SK-N-SH (cell line): ENCODE measurements around the gene BAZ1A. TPM values are rescaled to one million over a fixed set of nuclear protein-coding genes. Genes with fewer than 3 reads are reported as not detected.

Source experiments
- CTCF ChIA-PET: fragments of 300-600, 350-600 bp; formaldehyde crosslinking; extraction: SDS; loops from one replicate; lab custom pipeline; 2021; lab: Yijun Ruan, JAX
- POLR2A ChIA-PET: fragments of 350-600 bp; sonication (Branson Sonifier 250); formaldehyde crosslinking; extraction: SDS; loops from one replicate; lab custom pipeline; 2020; ENCODE audit warnings: antibody characterized with exemption, inconsistent platforms; lab: Yijun Ruan, JAX
- DNase-seq: peaks from one replicate; pipeline ENCODE4 v3.0.0; 2012
- H2AFZ ChIP-seq: fragments of 200-600 bp; sonication (generic); 2 replicates; pipeline ENCODE4 v1.8.1; 2016; ENCODE audit warnings: antibody characterized with exemption, mild to moderate bottlenecking, low read depth
- H3F3A ChIP-seq: fragments of 200-600 bp; sonication (generic); replicated peaks from 2 replicates; pipeline ENCODE3; 2016; ENCODE audit warnings: antibody characterized with exemption, mild to moderate bottlenecking; ENCODE audit not compliant: insufficient read depth
- H3K27ac ChIP-seq, 2 experiments: fragments of 200-500 bp in 1 of 2; fragments of 200-600 bp in 1 of 2; sonication (Bioruptor generic) in 1 of 2; sonication (generic), shearing (Covaris generic) in 1 of 2; 2 replicates each; pipeline versions ENCODE4 v1.5.1 to v1.6.1; 2014 to 2016; ENCODE audit warnings: low read depth in 2 of 2, inconsistent platforms in 1 of 2, low read length in 1 of 2, mild to moderate bottlenecking in 1 of 2, mixed read lengths in 1 of 2
- H3K27me3 ChIP-seq: fragments of 200-600 bp; sonication (generic), shearing (Covaris generic); 2 replicates; pipeline ENCODE4 v1.6.1; 2016; ENCODE audit warnings: mixed run types; ENCODE audit not compliant: insufficient read depth
- H3K36me3 ChIP-seq, 2 experiments: fragments of 200-500 bp in 1 of 2; fragments of 200-600 bp in 1 of 2; sonication (Bioruptor generic) in 1 of 2; sonication (generic) in 1 of 2; replicated peaks in 1 of 2; 2 replicates each; pipeline versions ENCODE3 to v1.5.1; 2014 to 2016; ENCODE audit warnings: low read length in 1 of 2, mild to moderate bottlenecking in 1 of 2; ENCODE audit not compliant: insufficient read depth in 2 of 2, control insufficient read depth in 1 of 2
- H3K4me1 ChIP-seq, 2 experiments: fragments of 200-500 bp in 1 of 2; fragments of 200-600 bp in 1 of 2; sonication (Bioruptor generic) in 1 of 2; sonication (generic), shearing (Covaris generic) in 1 of 2; 2 replicates each; pipeline versions ENCODE4 v1.5.1 to v1.6.1; 2014 to 2016; ENCODE audit warnings: low read depth in 1 of 2, low read length in 1 of 2, mixed run types in 1 of 2; ENCODE audit not compliant: insufficient read depth in 2 of 2, control insufficient read depth in 1 of 2
- H3K4me2 ChIP-seq: fragments of 200-600 bp; sonication (generic), shearing (Covaris generic); 2 replicates; pipeline ENCODE4 v1.6.1; 2017; ENCODE audit warnings: mixed run types
- H3K4me3 ChIP-seq, 2 experiments: fragments of 200-500 bp in 1 of 2; fragments of 200-600 bp in 1 of 2; sonication (Bioruptor generic) in 1 of 2; sonication (generic), shearing (Covaris generic) in 1 of 2; 2 replicates each; pipeline versions ENCODE4 v1.5.1 to v1.8.1; 2014 to 2016; ENCODE audit warnings: low read depth in 2 of 2, inconsistent platforms in 1 of 2, low read length in 1 of 2, mild to moderate bottlenecking in 1 of 2, mixed read lengths in 1 of 2, moderate library complexity in 1 of 2
- H3K79me2 ChIP-seq: fragments of 200-600 bp; sonication (generic); 2 replicates; pipeline ENCODE4 v1.8.1; 2017; ENCODE audit warnings: mild to moderate bottlenecking; ENCODE audit not compliant: insufficient read depth
- H3K9ac ChIP-seq: fragments of 200-600 bp; sonication (generic); 2 replicates; pipeline ENCODE4 v1.6.1; 2017; ENCODE audit warnings: mixed run types
- H3K9me2 ChIP-seq: fragments of 200-600 bp; sonication (generic); 2 replicates; pipeline ENCODE4 v1.6.1; 2017; ENCODE audit warnings: mixed run types
- H3K9me3 ChIP-seq: fragments of 200-600 bp; sonication (generic); 2 replicates; pipeline ENCODE4 v1.6.1; 2017; ENCODE audit warnings: mixed run types, mild to moderate bottlenecking, moderate library complexity
- H4K20me1 ChIP-seq: fragments of 200-600 bp; sonication (generic); 2 replicates; pipeline ENCODE4 v1.6.1; 2017; ENCODE audit warnings: mild to moderate bottlenecking, mixed run types; ENCODE audit not compliant: insufficient read depth
- ELF1 ChIP-seq: IDR thresholded peaks from 2 replicates; pipeline ENCODE4 v1.4.0; 2012
- FOXM1 ChIP-seq: IDR thresholded peaks from 2 replicates; pipeline ENCODE4 v1.4.0; 2012; ENCODE audit warnings: low read depth, mild to moderate bottlenecking
- GABPA ChIP-seq: IDR thresholded peaks from 2 replicates; pipeline ENCODE4 v1.4.0; 2012; ENCODE audit warnings: low read depth, mild to moderate bottlenecking
- JUND ChIP-seq: IDR thresholded peaks from 2 replicates; pipeline ENCODE4 v1.4.0; 2012
- MAX ChIP-seq: IDR thresholded peaks from 2 replicates; pipeline ENCODE4 v1.4.0; 2012; ENCODE audit warnings: low read depth
- MXI1 ChIP-seq: IDR thresholded peaks from 2 replicates; pipeline ENCODE4 v1.6.1; 2012; ENCODE audit warnings: mild to moderate bottlenecking, low read depth, low read length, improper control_type of control experiment
- NFIC ChIP-seq: IDR thresholded peaks from 2 replicates; pipeline ENCODE4 v1.4.0; 2012; ENCODE audit warnings: borderline replicate concordance
- NRF1 ChIP-seq: IDR thresholded peaks from 2 replicates; pipeline ENCODE4 v1.6.1; 2012; ENCODE audit warnings: low read depth, mild to moderate bottlenecking, low read length
- RAD21 ChIP-seq: IDR thresholded peaks from 2 replicates; pipeline ENCODE4 v1.6.1; 2012; ENCODE audit warnings: mild to moderate bottlenecking, low read length
- RCOR1 ChIP-seq: fragments of 150-350 bp; IDR thresholded peaks from 2 replicates; pipeline ENCODE4 v1.6.1; 2017; ENCODE audit warnings: antibody characterized with exemption, low read length
- REST ChIP-seq: IDR thresholded peaks from 2 replicates; pipeline ENCODE4 v1.6.1; 2012; ENCODE audit warnings: mild to moderate bottlenecking, low read depth, low read length, moderate library complexity
- RXRA ChIP-seq: IDR thresholded peaks from 2 replicates; pipeline ENCODE4 v1.4.0; 2012; ENCODE audit warnings: low read depth, mild to moderate bottlenecking, borderline replicate concordance
- TEAD4 ChIP-seq: IDR thresholded peaks from 2 replicates; pipeline ENCODE4 v1.4.0; 2012; ENCODE audit warnings: mild to moderate bottlenecking, borderline replicate concordance; ENCODE audit not compliant: insufficient read depth
- USF2 ChIP-seq: fragments of 150-350 bp; IDR thresholded peaks from 2 replicates; pipeline ENCODE4 v1.6.1; 2017; ENCODE audit warnings: antibody characterized with exemption, low read length, low read depth, borderline replicate concordance
- WGBS: methylation state at CpG from one replicate; pipeline ENCODE4 v1.1.6; 2017; ENCODE audit warnings: low lambda C conversion rate; 5-methylcytosine and 5-hydroxymethylcytosine counted together
- polyA plus RNA-seq, 3 experiments: library from polyadenylated mRNA; depleted of rRNA; stranded (reverse); fragments of >200 nt; gene quantifications; 2 replicates each; pipeline ENCODE4 v1.2.3, GENCODE V29; 2012

BAZ1A gene
- polyA plus RNA-seq, 1 of the 3 experiments (the other 2 are of a cell fraction) = 17.4 TPM

- H4K20me1 ChIP-seq = peaks cover 24% of the 10 kb centered on the region
- TF ChIP-seq NRF1 = peak; percentile 62
- TF ChIP-seq RCOR1 = no peak
- no peak for TF ChIP-seq ELF1
- TF ChIP-seq RXRA = no peak
- no peak for TF ChIP-seq TEAD4
- TF ChIP-seq NFIC = no peak
- TF ChIP-seq MAX = peak; percentile 64; the same call in 1 of the 2 replicates
- no peak for TF ChIP-seq GABPA
- TF ChIP-seq JUND = no peak
- no peak for TF ChIP-seq USF2
- no peak for TF ChIP-seq RAD21
- TF ChIP-seq FOXM1 = no peak
- TF ChIP-seq REST = no peak
- TF ChIP-seq MXI1 = peak; percentile 99
- H3K4me3 ChIP-seq = peak overlapping the region; percentile 86 to 91
- H3K4me2 ChIP-seq = peak overlapping the region; percentile 90
- peaks cover 3 to 8% of the 10 kb centered on the region in 2 experiments for H3K36me3 ChIP-seq
- H3K9me3 ChIP-seq = no peaks in the 10 kb centered on the region
- no peak for DNase-seq
- H3K79me2 ChIP-seq = peaks cover 84% of the 10 kb centered on the region
- H3K9me2 ChIP-seq = no peaks in the 10 kb centered on the region
- POLR2A ChIA-PET = interaction anchor here (0.5 to 2.6 kb wide), 4 partner anchors 17 to 259 kb away, joined by 3 to 18 read pairs (median 4); partner anchors contain the start of genes FAM177A1 and SRP54
- CTCF ChIA-PET = interaction anchor here (1.0 to 1.6 kb wide), 3 partner anchors 19 to 143 kb away, joined by 3 read pairs; no protein-coding TSS in a partner anchor
- peak overlapping the region; percentile 95 to 98 for H3K27ac ChIP-seq
- H3K4me1 ChIP-seq = peaks cover 3 to 6% of the 10 kb centered on the region in 2 experiments; a peak in 3 of 4 replicates
- peaks cover 17% of the 10 kb centered on the region for H3F3A ChIP-seq
- 20% methylated on average over 19 of the region's 19 CpGs for WGBS
- H3K27me3 ChIP-seq = no peaks in the 10 kb centered on the region
- peak overlapping the region; percentile 96 for H3K9ac ChIP-seq
- H2AFZ ChIP-seq = peak overlapping the region; percentile 95
Measured at GRCh38 chr14:34872822-34873588, 2.2 kb downstream of the BAZ1A start.
